AG08395 (cell line): ENCODE results near the gene TNS3.

Source experiments
- DNase-seq: peaks from one replicate; pipeline ENCODE4 v3.0.0; 2012; ENCODE audit warnings: mixed read lengths, low spot score

Gene TNS3

DNA sequence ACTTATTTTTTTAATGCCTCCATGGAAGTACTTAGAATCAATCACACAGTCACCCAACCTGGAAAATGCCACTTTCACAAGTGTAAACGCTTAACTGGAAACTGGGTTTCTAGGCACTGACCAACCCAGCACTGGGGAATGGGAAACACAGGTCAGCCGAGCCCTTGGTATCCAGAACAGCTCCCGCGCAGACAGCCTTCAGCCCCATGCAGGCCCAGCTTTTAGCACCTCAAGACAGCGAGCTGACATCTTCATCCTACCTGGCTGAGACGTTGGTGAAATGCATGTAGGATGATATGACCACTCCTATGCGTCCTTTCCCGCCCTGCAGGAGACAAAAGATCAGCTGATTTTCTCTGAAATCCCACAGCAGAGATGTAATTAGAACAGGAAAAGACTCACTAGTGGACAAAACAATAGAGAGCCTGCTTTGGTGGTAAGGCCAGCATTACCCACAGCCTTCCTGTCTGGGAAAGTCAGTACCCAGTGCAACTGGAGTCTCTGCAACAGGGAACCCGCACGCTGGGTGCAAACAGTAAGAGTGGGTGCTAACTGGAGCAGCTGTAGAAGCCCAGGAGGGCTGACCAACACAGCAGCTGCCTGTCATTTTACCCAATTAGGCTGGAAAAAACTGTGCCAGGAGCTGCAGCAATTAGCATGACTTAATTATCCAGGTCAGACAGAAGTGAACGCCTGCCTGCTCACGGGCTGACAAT is 153.7 kb downstream of the TNS3 start:
- DNase-seq: no peak

DNA sequence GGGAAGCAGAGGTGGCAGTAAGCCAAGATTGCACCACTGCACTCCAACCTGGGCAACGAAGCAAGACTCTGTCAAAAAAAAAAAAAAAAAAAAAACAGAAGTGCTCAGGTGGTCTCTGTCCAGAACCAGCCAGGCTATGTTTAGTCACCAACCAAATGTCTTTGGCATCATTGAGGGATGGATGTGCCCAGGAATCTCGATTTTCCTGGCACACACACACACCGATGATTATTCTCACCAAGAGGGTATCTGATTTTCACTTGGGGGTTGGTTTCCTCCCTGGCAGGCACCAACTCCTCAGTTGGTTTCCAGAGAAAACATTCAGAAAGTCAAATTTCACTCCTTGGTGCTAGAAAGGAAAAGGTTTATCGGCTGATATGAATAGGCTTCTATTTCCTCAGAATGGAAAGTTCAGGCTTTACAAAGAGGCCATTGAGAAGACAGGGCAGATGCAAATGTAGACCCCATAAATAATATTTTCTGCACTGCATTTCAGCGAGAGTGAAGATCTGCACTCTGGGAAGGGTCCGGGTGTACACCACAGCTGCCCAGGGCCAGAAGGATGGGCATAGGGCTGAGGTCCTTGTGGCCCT is 154.8 kb downstream of the TNS3 start:
- no peak for DNase-seq

DNA sequence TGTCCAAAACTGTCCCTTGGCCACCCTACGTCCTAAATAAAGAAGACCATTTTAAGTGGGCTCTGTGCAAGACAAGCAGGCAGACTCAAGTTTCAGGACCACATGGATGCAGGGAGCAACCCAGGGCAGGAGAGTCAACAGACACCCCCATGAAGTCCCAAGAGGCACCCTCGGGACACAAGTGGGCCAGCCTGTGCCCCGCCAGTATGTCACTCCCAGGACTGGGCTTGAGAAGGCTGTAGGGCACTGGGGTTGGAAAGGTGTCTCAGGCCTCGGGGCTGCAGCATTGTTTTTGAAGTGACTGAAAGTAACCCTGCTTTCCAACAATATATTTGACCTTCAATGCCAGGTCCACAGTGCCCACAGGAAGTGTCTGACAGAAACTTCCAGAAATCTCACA is 157.4 kb downstream of the TNS3 start:
- no peak for DNase-seq

DNA sequence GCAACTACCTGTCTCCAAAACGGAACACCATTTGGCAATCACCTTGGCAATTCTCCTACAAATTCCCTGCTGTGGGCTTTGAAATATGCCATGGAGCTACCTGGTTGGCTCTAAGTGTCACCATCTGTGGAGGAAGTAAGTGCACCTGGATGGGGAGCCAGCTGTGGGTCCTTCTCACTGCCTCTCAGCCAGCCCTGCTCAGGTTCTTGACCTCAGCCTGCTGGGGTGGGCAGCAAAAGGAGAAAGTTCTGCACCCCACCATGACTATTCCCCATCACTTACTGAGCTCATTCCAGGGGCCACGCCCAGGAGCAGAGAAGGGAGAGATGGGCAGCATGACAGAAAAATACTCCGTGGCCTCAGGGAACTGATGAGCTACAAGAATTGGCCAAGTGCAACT is 158.7 kb downstream of the TNS3 start:
- no peak for DNase-seq

DNA sequence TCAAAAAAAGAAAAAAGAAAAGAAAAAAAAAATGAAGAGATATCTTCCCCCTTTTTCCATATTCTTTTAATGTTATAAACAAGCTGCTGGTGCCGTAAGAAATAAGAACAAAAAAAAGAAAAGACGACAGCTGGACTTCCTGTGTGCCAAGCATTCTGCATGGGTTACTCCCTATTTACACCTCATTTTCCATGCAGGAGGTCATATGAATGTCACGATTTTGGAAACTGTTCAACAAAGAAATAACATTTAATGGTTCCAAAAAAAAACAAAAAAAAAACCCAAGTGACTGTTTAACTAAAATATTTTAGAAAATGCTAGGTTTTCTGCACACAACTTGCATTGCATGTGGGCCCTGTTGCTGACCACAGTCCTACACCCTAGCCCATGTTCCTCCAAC is 159.3 kb downstream of the TNS3 start:
- no peak for DNase-seq

DNA sequence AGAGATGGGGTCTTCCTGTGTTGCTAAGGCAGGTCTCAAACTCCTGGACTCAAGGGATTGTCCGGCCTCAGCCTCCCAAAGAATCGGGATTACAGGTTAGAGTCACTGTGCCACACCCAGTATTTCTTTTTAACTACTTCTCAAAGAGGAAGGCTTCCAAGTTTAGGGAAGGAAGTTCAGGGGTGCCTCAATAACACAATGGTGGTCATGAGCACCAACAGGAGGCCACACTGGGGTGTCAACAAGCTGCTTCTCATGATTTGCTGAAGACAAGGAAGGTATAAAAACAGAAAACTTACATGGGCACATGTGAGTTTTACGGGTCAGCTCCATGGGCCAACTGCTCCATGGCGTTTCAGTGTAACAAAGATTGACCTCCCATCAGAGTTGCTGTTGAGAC is 160.5 kb downstream of the TNS3 start:
- DNase-seq: no peak

DNA sequence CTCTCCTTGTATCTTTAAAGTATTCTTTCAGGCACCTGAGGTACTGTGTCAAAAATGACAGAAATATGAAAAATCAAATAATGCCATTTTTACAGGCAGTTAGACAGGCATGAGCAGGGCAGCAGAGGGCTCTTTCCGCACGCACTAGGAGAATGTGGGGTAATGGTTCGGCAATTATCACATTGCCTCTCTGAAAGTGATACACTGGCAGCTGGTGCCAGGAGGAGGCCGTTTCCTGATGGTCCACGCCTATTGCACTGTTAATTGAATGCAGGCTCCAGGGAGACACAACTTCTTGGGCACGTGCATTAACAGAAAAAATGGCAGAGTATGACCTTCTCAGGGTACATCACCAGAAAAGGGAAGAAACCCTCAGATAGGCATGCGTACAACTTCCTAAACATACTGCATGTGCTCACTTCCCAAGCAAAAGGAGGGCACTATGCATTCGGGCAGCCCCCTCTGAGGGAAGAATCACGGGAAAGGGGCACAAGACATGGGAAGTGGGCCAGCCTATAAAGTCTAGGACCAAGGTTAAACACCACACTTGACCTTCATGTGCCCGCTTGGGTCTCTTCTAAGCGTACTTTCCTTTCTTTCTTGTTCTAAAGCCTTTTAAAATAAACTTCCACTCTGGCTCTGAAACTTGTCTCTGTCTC is 161.7 kb downstream of the TNS3 start:
- no peak for DNase-seq

DNA sequence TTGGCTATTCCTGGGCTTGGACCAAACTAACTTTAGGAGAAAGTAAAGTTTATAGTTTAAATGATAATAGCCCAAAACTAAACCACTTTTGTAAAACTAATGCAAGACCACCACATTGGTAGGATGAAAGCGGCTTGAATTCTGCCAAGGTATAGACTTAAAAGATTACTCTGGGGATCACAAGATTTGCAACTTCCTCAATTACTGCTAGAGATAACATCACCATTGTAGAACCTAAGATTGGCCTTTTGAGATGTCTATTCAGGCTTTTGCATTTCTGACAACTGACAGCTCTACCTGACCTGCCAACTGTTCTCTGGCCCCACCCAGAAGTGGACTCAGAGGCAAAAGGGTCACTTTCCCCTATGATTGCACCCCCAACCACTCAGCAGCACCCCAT is 162.4 kb downstream of the TNS3 start:
- DNase-seq: no peak

DNA sequence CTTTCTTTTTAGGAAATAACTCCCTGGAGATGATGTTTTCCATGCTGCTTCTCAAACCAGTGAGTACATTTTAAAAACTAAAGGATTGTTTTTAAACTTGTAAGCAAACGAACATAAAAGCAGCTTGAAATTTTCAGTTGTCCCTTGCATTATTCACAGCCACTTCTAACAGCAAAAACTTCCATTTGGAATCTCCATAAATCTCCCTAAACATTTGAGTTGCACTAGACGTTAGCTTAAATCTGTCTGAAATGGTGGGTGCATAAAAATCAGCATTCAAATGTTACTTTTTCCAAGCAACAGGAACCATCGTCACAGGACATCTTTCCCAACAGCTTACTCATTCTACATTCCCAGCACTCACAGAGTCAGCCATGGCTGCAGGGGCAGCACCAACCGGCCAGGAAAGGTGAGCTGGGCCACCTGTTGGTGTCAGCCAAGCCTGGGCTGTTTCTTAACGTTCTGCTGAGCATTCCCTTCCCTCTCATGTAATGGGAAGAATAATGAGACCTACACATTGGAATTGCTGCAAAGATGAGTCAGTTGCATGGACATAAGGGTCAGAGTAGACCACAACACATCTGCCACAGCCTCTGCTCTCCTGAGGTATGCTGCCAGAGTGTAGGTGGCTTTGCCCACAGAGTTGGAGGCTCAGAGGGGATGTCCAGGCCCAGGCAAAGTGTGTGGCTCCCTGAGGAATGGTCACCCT is 163.2 kb downstream of the TNS3 start:
- DNase-seq: peak; percentile 47

DNA sequence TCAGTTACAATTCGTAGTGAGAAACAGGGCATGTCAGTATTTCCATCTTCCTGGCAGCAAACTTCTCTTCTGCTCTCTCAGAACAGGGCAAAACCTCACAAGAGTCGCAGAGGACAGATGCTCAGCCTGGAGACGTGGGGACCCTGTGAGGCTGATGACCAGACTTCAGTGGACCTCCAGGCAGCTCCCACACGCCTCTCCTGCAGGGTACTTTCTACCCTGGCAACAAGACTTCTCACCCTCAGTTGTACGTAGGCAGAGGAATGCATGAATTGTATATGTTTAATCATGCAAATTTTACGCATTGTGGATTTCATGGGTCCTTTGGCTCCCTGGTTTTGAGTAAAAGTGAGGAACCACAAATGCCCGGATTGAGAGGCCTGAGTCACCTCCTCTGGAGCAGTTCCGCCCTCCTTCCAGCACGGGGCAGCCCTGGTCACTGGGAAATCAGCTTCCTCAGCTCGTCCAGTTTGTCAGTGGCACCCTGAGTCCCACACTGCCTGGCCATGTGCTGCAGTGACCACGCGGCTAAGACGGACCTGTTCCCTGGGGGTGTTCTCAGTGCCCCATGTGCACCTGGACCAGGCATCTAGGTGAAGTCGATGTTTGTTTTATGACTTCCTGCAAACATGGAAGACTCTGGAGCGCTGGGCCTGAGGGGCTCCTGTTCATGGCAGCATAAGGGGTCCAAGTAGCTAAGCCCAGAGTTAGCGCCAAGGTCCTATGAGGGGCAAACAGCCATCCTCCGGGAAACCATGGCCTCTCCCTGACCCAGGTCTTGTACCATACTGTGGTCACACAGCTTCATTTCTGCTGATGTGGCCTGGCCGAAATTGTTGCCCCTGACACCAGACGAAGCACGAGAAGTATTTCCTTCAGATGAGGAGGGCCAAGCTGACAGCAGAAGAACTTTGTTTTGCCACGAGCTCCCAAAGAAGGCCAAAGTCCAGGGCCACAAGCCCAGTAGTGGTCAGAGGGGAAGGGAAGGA is 165.1 kb downstream of the TNS3 start:
- DNase-seq: no peak

DNA sequence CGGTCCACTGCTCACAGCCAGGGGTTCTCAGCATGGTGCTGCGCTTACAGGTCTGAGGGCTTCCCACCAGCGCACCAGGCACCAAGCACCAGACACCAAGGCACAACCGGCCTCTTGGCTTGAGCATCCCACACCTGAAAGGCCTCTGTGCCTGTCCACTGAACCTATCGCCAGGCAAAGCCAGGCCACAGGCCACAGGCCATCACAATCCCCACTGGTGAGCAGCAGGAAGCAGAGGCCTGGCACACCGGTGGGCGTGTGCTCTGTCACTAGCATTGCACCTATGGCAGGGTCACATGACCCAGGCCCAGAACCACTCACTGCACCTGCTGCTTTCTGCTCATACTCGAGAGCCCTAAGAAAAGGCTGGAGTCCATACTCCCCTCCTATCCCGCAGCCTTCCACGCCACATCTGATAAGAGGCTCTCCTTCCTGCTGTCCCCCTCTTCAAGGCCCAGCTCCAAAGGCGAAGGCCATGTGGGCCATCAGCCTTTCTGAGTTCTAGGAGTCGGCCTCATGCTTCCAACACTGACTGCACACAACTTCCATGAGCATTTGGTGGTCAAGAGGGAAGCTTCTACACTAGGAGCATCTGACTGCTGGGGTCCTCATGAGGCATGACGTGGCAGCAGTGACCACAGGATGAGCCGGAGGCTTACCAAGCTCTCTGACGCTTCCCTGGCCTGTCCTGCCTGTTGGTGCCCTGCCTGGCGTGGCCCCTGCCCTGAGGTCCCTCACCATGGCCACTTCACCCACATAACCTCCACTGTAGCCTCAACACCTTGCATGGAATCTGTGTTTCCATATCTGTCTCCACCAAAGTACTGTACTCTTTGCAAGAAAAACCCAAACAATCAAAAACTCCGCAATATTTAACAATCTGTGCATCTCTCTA is 166.3 kb downstream of the TNS3 start:
- no peak for DNase-seq

DNA sequence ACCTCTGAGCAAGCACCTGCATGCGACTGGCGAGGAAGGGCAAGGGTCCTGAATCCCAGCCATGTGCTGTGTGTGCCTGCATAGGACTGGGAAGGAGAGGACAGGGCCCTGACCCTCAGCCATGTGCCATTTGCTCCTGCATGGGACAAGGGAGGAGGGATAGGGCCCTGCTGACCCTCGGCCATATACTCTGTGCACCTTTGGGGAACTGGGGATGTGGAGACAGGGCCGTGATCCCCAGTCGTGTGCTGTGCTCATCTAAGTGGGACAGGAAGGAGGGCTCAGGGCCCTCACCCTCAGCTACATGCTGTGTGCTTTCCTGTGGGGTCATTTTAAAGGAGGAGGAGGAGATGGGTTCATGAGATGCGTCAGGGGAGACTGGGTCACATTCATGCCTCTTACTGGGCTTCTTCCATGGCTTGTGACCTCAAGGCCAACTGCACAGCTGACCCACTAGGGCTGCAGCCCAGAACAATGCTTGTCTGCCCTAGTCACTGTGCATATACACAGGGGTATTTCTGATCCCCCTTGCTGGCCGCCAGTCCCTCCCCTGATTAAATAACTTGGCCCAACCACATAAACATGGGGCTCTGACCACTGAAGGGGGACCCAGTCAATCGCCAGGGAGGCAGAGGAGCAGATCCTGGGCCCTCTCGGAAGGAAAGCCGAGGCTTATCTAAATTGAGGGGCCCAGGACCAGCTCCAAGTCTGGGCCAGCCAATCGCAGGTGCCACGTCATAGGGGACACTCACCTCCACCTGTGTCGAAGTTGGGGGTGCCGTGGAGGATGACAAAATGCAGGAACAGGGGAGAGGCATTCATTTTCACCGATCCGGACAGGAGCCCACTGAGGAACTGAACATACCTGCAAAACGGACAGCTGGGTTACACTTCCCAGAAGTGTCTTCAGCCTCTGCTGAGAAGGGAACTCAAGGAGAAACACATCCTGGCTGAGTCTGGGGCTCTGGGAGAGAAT is 167.3 kb downstream of the TNS3 start:
- DNase-seq: no peak

DNA sequence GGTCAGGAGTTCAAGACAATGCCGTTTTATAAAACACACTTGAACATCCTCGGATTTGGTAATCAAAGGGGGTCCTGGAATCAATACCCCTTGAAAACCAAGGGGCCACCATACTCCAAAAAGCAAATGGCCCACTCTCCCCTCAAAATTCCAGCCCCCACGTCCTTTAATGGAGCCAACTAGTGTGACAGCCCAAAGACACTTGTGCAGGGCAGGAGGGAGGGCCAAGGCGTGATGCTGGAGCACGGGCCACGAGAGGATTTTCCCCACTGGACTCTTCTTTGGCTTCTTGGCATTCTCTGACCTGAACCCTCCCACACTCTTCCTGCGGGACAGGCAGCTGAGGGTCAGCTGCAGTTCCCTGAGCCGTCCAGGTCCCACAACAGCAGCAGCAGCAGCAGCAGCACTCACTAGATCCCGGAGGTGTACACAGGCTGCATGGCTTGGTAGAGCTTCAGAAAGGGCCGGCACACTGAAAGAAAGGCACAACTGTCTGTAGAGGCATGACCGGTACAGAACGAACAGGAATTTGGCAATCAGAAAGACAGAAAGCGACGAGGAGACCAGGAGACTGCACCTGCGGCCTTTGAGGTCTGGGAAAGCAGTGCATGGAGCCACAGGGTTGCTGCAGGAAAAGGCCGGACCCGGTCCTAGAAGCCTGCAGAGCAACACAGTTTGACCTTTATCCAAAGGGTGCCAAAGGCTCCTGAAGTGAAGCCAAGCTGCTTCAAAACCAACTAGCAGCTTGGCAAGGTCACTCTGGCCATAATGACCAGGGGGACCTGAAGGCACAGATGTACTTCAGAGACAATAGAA is 168.2 kb downstream of the TNS3 start:
- no peak for DNase-seq

DNA sequence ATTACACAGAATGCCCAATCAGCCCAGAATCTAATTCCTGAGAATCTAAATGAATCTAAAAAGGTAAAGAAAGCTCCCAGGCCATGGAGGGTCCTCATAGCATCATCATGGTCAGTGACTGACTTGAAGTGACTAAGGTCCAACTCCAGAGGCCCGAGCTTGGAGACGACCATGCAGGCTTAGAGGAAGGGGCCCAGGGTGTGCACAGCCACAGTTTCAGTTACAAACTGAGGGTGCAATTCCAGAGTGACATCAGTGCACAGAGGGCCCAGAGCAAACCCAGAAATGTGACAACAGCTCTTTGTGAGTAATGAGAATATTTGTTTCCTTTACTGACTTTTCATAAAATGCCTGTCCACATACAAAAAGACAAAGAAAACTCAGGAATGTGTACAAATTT is 170.0 kb downstream of the TNS3 start:
- no peak for DNase-seq

DNA sequence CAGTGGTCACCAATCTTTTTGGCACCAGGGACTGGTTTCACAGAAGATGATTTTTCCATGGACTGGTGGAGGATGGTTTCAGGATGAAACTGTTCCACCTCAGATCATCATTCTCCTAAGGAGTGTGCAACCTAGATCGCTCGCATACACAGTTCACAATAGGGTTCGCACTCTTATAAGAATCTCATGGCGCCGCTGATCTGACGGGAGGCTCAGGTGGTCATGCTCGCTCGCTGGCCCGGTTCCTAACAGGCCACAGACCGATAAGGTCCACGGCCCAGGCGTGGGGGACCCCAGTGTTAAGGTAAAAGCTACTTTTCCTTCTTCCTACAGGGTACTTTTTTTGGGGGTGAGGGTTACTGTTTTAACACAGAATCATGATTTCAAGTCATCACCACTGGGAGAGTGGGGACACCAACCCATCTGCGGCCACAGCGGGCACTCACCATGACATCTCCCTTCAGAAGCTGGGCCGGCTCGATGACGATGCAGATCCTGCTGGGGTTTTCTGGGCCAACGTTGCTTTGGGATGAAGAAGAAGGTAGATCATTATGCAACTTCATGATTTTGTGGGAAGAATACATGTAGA is 170.5 kb downstream of the TNS3 start:
- DNase-seq: no peak

DNA sequence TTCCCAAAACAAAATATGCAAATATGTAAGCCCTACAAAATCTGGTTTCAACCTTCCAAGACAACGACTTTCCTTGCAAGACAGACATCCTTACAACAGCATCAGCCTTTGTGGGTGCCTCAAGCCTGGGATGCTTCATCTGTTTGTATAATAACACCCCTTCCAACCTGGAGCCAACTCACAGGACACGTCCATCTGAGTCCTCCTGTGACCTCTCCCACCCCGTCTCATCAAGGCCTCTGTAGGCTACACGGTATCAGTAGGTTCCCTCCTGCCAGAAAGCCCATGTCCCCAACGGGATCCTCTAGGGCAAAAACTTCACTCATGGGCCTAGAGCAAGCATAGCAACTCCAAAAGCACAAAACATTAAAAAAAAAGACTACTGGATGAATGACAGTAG is 173.2 kb downstream of the TNS3 start:
- DNase-seq: no peak

DNA sequence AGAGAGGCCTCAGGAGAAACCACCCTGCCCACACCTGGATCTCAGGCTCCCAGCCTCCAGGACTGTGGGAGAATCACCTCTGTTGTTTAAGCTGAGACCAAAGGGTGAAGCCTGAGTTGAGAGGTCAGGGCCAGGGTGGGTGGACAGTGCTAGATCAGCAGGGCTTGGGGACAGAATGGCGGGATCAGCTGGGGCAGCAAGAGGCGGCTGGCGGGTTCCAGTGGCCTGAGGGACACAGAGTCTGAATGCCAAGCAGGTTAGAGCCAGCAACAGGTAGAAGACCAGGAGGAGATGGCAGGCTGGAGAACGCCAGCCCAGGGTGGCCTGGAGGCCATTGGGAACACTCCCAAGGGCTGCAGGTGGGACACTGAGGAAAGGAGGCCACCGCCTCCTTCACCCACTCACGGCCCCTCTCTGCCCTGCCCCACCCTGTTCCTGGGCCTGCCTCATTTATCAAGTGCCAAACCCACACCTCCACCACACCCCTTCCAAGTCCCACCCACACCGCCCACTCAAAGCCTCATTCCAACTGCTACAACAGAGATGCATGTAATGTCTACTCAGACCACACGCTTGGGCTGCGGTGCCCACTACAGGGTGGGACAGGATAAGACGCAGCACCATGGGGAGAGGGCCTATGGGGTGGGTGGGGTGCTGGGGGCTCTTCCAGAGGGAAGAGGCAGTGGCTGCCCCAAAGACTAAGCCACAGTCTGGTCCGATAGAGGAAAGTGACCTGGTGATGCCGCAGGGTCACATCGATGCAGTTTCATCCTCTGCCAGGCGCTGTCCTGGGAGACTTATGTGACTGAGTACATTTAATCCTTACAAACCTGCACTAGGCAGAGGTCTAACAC is 173.9 kb downstream of the TNS3 start:
- DNase-seq: no peak
